IMR-90 (cell line): ENCODE measurements around the gene CERKL.

Source experiments
- CTCF ChIP-seq: conservative IDR thresholded peaks from 2 replicates; pipeline ENCODE4 v1.5.1; 2012; ENCODE audit warnings: mild to moderate bottlenecking, low read depth, low read length, improper control_type of control experiment
- NFE2L2 ChIP-seq: fragments of 150-350 bp; IDR thresholded peaks from 2 replicates; pipeline ENCODE4 v1.6.1; 2016; ENCODE audit warnings: low read depth, mild to moderate bottlenecking, low read length
- POLR2A ChIP-seq: IDR thresholded peaks from 2 replicates; pipeline ENCODE4 v1.6.1; 2012; ENCODE audit warnings: mild to moderate bottlenecking, low read depth, low read length

- TF ChIP-seq NFE2L2 (no peak), CTCF (no peak), POLR2A (no peak)
These were observed 141.2 kb downstream of the CERKL start for GRCh38 chr2:181515719-181516118.
